COLO668 (cell line): ENCODE results near the gene ZNRF3.
"Not testable (repeated sequence)": the region's sequence is repeated elsewhere in the genome, so short reads cannot be mapped to it uniquely, and the experiment has no call there.

Experiments used
- DNase-seq: peaks from one replicate; lab custom pipeline; 2025; ENCODE audit not compliant: unreplicated experiment; lab: John Stamatoyannopoulos, UW

Gene ZNRF3

DNA sequence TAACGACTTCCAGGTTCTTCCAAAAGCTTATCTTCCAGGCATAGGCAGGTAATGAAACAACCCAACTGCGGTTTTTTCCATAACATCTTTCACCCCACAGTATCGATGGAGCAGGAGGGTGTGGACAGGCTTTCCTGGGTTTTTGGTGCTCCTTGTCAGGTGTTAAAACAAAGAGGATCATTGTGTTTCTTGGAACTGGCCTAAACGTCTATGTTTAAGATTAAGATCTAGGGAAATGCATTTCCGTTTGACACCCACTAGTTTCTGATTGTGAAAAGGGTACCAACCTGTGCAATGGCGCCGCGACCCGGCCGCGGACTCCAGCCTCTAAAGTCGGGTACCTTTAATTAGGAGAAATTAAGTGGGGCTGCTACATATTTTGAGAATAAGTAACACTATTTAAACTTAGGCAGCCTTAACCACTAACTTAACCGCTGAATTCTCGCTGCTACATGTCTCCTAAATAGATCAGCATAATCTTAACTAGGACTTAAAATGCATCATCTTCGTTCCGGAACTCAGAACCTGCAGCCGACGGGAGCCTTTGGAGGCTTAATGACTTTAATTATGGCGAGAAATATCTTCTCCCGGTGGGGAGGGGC is 146.7 kb downstream of the ZNRF3 start:
- DNase-seq = no peak

DNA sequence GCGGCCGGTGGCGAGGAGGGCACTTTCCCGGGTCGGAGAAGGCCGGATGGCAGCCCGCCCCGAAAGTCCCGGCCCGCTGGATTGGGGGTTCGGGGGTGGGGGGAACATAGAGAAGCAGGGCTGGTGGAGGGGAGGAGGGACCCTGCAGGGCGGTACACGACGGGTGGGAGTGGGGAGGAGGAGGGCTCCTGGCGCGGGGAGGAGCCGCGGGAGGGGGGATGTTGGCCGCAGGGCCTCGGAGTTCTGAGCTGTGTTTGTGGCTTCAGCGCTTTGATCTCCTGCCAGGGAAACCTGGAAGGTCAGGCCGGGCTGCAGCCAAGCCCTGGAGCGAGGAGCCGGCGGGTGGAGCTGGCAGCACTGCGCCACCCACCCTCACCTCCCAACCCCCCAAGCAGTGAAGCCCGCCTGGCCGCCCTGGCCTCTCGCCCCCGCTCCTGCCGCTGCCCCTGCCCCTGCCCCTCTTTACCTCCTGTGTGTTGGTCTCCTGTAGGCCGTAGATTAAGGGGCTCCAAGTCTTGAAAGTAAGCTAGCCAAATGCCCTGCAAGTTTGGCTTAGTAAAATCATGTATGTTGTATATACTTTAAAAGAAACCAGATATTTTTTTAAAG is 147.3 kb downstream of the ZNRF3 start:
- peak; percentile 10 for DNase-seq

DNA sequence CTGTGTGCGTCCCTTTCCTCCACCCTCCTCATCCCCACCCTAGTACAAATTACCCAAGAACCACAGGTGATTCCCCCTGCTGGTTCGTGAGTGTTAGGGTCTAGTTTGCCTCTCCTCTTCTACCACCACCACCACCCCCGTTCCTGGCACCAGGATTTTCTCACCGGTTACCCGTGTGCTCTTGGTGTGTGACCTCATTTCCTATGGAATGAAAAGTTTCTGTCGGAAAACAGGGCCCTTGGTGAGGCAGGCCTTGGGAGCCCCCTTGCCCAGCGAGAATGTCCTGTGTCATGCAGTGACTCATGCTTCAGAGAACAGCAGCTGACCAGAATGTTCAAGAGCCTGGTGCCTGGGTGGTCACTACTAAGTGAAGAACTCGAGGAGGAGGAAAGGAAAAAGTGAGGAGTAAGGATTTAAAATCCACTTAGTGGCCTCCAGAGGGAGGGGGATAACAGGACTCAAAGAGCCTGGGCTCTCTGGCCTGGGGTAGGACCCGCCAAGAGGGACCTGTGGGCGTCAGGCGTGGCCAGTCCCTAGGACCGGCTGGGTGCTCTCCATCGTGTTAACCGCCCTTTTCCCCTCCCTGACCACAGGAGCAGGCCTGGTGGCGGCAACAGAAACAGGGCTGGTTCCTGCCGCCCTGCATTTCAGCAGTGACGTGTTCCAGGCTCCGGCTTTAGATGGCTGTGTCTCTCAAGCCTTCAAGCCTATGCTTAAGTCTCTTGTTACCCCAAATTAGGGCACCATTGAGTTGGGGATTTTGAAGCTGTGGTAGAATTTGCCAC is 148.0 kb downstream of the ZNRF3 start:
- DNase-seq = no peak

DNA sequence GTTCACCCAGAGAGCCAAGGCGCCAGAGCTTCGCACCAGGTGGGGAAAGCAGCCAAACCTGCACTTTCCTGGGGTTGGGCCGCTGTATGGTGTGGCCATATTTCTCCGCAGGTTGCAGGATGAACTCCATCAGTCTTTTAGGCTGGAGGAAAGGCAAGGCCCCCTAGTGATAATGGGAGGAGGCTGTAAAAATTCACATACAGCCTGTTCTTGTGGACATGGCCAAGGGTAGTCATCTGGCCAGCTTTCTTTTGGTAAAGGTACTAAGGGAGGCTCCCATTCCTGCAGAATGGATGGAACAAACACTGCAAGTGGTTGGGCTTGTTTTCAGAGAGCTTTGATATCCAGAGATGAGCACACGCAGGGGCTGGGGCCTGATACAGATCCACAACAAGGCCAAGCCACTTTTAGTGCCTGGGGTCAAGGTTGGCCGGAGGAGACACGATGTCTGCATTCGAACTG is 148.7 kb downstream of the ZNRF3 start:
- no peak for DNase-seq

DNA sequence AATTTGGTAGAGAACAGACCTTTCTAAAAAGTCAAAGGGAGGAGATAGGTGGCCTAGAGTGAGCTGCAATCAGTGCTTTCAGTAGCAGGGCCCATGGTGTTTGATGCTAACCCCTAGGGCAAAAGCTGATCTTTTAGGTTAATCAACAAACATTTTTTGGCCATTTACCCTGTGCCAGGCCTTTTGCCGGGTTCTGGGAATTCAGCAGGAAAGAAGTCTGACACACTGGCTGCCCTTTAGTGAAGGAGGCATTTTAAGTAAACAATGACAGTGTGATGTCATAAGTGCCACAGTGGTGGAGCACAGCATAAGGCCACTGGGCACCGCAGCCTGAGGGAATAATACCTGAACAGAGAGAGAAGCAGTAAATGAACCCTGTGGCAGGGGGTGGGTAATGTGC is 149.2 kb downstream of the ZNRF3 start:
- peak; percentile 11 for DNase-seq

DNA sequence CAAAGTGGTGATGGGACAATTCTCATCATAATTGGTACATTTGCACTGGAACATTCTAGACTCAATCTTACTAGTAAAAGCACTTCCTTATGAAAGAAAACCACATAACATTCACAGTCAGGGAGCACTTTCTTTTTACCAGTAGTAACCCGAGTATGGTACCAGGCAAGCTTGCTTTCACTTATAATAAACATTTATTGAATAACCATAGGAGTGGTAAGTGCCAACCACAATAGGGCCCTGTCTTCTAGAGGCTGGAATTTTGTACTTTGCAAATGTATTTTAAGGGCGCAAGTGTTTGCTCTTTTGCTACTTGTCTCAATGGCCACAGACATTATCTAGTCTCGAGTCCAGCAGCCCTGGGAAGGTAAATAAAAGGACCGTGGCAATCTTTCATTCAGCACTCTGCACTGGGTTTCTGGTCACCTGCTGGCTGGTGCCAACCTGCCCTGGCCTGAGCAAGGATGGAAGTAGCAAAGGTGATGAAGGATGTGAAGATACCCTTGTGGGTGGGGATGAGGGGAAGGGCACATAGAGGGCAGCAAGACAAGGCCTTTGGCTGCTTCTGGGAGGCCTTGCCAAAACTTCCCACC is 154.1 kb downstream of the ZNRF3 start:
- DNase-seq = peak; percentile 36

DNA sequence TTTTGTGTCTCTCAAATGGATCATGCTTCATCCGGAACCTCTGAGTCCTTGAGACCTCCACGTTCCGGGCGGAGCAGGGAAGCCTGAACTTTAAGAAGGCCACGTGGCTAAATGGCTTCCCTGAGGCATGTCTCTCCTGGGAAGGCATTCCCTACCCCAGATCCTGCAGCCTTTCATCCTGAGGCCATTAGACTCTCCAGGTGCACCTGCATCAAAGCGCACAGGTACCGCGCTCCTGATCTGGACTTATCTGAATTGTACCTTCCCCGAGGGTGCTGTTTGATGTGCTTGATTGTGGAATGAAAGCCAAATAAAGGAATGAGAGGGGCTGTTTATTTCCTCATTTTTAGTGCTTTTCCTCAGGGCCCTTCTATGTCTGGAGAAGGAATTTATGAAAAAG is 155.8 kb downstream of the ZNRF3 start:
- no peak for DNase-seq

DNA sequence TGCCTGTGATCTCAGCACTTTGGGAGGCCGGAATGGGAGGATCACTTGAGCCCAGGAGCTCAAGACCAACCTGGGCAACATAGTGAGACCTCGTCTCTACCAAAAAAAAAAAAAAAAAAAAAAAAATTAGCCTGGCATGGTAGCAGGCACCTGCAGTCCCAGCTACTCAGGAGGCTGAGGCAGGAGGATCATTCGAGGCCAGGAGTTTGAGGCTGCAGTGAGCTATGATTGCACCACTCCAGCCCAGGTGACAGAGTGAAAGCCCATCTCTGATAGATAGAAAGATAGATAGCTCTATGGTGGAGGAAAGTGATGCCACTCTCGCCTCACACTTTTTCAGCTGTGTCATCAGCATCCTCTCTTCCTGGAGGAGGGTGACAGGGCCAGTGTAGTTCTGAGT is 156.3 kb downstream of the ZNRF3 start:
- not testable (repeated sequence) for DNase-seq

DNA sequence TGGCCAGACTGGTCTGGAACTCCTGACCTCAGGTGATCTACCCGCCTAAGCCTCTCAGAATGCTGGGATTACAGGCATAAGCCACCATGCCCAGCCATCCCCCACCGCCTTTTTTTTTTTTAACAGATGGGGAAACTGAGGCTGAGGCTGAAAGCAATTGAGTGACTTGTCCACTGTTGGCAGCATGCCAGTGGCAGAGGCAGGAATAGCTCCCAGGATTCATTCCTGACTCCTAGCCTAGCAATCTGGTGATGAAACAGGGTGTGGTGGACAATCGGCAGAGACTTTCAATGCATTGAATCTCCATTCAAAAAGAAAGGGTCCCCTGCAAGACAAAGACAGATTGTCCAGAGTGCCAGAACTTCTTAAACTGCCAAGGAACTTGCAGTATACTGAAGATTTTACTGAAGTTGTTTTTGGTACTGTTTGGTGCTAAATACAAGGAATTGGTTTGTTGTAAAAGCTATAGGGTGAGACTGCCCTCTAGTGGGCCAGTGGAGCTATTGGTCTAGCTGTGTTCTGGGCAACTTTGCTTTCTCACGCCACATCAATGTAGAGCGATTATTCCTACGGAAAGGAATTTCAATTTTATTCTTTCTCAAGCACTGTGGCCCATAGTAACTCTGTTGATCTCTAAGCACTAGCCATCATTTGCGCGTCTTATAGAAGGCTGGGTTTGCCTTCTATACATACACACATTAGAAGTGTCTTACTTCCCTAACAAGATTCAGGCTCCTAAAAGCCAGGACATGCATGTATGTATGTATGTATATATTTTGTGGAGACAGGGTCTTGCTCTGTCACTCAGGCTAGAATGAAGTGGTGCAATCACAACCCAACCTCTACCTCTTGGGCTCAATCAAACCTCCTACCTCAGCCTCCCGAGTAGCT is 157.3 kb downstream of the ZNRF3 start:
- peak; percentile 51 for DNase-seq

DNA sequence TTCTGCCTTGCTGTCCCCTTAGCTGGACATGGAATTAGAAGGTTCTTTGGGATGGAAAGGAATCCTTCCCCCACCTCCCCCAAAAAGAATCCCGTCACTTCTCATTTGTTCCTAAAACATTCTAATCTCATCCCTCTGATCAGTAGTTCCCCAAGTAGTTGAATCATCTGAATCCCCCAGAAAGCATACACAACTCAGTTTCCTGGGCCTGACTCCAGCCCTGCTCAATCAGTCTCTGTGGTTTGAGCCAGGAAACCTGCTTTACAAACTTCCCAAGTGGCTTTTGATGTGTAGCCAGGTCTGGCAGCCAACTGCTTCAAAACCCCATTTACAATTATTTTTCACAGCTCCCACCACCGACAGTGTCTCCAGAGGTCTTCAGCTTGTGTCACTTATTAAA is 158.0 kb downstream of the ZNRF3 start:
- DNase-seq = no peak

DNA sequence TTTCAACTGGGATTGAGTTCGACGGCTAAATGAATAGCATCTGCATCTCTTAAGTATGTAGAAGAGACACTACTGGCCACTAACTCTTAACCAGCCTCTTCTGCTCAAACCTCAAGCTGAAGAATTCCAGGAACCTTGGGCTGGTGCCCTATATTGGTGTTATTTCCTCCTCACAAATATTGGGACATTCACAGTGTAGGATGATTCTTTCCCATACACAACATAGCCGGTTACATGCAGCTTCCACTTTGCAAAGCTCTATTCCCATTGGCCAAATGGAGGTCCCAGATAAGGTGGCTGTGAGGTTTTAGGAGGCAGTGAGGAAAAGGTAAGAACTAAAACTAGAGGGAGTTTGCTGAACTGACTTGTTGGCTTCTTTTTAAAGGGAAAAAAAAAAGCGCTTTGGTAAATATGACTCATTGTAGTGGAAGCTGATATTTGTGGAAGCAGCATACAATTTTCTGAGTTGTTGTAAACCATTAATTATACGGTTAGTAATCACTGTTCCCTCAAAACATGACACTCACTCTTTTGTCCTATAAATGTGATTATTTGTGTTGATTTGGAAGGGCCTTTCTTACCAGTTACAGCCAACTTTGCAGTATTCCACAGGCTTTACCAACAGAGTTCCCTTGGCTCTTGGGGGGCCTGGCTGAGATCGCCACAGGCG is 160.7 kb downstream of the ZNRF3 start:
- DNase-seq = no peak

DNA sequence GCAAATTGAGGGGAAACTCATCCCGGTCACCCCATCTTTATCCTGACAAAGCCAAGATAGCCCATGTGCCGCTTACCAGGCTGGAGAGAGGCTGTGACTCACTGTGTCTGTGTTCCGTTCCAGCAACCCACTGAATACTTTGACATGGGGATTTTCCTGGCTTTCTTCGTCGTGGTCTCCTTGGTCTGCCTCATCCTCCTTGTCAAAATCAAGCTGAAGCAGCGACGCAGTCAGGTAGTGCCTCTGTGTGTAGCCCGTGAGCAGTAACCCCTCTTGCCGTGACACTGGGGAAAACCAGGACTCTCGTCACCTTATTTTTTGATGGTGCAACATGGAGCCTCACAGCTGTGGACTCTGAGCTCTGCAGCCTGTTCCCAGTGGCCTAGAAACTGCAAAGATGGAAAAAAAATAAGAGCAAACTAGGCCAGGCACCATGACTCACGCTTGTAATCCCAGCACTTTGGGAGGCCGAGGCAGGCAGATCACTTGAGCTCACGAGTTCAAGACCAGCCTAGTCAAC is 161.3 kb downstream of the ZNRF3 start:
- DNase-seq = no peak

DNA sequence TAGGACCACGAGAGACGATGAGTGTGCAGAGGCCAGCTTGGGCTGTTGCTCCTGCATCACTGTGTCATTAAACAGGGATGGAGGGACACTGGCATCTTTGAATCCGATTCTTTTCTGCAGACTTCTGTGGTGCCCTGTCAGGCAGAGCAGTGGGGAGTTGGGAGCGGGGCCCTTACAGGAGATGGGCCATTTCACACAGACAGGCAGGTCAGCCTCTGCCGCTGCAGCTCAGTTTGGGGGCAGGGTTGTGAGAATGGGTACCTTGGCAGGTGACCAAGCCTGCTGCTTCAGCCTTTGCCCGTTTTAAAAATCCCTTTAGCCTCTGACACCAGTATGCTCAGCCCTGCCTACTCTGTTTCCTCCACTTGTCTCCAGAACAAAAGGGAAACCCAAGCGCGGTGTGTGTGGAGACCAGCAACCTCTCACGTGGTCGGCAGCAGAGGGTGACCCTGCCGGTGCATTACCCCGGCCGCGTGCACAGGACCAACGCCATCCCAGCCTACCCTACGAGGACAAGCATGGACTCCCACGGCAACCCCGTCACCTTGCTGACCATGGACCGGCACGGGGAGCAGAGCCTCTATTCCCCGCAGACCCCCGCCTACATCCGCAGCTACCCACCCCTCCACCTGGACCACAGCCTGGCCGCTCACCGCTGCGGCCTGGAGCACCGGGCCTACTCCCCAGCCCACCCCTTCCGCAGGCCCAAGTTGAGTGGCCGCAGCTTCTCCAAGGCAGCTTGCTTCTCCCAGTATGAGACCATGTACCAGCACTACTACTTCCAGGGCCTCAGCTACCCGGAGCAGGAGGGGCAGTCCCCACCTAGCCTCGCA is 165.7 kb downstream of the ZNRF3 start:
- DNase-seq = no peak

DNA sequence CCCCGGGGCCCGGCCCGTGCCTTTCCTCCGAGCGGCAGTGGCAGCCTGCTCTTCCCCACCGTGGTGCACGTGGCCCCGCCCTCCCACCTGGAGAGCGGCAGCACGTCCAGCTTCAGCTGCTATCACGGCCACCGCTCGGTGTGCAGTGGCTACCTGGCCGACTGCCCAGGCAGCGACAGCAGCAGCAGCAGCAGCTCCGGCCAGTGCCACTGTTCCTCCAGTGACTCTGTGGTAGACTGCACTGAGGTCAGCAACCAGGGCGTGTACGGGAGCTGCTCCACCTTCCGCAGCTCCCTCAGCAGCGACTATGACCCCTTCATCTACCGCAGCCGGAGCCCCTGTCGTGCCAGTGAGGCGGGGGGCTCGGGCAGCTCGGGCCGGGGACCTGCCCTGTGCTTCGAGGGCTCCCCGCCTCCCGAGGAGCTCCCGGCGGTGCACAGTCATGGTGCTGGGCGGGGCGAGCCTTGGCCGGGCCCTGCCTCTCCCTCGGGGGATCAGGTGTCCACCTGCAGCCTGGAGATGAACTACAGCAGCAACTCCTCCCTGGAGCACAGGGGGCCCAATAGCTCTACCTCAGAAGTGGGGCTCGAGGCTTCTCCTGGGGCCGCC is 166.4 kb downstream of the ZNRF3 start:
- DNase-seq = no peak

DNA sequence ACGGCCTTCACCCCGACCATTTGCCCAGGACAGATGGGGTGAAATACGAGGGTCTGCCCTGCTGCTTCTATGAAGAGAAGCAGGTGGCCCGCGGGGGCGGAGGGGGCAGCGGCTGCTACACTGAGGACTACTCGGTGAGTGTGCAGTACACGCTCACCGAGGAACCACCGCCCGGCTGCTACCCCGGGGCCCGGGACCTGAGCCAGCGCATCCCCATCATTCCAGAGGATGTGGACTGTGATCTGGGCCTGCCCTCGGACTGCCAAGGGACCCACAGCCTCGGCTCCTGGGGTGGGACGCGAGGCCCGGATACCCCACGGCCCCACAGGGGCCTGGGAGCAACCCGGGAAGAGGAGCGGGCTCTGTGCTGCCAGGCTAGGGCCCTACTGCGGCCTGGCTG is 167.1 kb downstream of the ZNRF3 start:
- DNase-seq = no peak

DNA sequence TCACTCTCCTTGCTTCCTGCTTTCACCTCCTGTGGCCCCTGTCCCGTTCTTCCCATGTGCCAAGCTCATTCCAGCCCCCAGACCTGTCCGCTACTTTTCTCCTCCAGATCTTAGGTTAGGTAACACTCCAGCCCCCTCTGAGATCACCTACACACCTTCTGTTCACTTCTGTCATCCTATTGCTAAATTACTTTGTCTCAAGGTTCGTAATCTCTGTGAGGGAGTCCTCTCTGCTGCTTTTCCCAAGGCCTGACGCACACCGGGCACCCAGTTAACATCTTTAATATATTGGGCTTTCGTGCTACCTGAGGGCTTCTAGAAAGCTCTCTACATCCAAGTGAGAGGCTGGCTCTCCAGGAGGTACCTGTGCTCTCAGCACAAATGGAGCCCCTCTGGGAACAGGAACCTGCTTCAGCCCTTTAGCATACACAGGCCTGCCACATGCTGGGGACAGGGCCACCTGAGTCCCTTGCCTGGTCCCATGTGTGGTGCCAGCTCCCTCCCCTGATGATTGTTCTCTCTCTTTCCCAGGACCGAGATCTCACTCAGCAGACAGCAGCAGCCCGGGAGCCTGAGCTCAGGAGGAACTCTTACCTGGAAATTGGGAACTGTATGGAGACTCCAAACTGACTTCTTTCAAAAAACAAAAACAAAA is 169.8 kb downstream of the ZNRF3 start:
- no peak for DNase-seq

DNA sequence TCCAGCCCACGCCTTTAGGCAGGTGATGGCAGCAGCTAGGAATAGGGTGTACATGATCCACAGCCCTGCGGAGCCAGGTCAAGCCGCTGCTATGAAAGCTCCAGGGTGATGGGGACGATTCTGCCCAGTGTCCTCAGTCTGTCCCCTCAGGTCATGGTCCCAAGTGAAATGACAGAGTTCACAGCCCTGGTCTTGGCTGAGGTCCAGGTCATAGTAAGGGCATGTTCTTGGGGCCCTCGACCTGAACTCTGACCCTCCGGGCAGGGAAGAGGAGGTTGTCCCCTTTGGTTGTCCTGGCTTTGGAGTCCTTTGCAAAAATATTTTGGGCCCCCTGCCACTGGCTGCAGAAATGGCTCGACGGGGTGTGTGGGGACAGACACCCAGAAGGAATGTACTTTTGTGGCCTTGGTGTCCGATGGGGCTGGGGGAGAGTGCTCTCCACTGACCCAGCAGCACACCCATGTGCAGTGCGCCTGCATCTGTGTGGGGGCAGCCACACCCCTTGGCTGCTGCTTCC is 170.9 kb downstream of the ZNRF3 start:
- no peak for DNase-seq

DNA sequence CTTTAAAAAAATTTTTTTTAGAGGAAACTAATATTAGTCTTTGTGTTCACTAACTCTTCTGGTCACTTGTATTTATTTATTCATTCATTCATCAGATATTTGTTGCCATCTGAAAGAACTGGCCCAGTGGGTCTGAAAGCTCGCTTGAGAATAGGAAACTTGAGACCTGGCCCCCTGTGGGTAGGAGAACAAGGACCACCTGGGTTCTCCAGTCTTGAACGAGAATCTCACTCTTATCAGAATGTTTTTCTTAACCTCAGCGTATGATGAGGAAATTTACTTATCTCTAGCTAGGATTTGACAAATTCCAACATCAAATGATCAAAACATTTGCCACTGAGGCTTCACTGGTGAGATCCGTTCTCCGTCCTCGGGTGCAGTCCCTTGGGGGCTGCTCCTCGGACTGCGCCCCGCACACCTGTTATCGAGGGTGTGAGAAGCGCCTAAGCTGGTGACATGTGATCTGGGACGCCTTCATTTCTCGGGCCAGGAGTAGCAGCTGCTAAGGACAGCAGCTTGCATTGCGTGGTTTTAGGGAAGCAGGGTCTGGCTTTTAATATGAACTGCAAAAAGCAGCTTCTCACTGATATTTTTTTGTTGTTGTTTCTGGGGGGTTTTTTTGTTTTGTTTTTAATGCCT is 171.9 kb downstream of the ZNRF3 start:
- no peak for DNase-seq
